ENCODE data around the gene CORO2B. TPM values are rescaled to one million over a fixed set of nuclear protein-coding genes. Genes with fewer than 3 reads are reported as not detected.

Gene CORO2B
- total and polyA plus RNA-seq, 8 donors = 3.0 to 27.7 (median 21.0) TPM

DNA sequence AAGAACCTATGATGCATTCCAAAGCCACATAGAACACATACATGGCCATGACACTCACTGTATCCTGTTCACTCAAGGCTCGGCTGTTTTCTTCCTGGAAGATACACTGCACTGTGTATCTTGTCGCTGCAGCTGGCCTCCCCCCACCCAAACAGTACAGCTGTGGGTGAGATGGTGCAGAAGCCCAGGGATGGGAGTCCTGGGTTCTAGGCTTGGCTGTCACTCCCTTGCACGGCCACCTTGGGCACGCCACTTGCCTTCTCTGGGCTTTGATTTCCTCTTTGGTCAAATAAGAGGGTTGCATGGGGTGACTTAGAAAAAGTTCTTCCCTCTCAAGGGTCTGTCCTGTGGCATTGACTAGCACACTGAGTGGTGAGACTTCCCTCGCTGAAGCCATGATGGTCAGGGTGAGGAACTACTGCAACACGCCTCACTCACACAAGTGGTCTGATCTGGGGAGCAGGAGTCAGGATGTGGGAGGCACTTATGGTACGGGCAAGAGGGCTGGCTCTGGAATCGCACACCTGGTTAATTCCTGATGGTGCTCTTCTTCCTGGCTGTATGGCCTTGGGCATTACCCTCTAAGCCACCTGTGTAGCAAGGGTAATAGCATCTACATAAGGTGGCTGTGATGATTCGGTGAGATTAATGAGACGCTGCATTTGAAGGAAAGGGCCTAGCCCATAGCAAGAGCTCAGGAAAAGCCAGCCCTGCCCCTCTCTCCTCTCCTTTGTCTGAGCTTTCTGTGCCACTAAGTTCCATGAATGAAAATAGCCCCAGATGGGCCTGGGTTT lies 197.9 kb downstream of the CORO2B start:
- Histone ChIP-seq H3K9me3 (no peaks in the 10 kb centered on the region), H3K27me3 (no peaks in the 10 kb centered on the region), H3K4me1 (peaks cover 0 to 24% of the 10 kb centered on the region in 2 donors), H3K27ac (peak overlapping the region; percentile 9 to 60), H3K4me3 (no peak overlapping the region), H3K36me3 (peaks cover 0 to 33% of the 10 kb centered on the region in 2 donors)
- ATAC-seq (no peak), DNase-seq (no peak)
- TF ChIP-seq, protein P1, sequence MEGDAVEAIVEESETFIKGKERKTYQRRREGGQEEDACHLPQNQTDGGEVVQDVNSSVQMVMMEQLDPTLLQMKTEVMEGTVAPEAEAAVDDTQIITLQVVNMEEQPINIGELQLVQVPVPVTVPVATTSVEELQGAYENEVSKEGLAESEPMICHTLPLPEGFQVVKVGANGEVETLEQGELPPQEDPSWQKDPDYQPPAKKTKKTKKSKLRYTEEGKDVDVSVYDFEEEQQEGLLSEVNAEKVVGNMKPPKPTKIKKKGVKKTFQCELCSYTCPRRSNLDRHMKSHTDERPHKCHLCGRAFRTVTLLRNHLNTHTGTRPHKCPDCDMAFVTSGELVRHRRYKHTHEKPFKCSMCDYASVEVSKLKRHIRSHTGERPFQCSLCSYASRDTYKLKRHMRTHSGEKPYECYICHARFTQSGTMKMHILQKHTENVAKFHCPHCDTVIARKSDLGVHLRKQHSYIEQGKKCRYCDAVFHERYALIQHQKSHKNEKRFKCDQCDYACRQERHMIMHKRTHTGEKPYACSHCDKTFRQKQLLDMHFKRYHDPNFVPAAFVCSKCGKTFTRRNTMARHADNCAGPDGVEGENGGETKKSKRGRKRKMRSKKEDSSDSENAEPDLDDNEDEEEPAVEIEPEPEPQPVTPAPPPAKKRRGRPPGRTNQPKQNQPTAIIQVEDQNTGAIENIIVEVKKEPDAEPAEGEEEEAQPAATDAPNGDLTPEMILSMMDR (IDR thresholded peaks at IDR 0.05) = no peak
- intact Hi-C loops (cut with DNase I) = loop anchor here in 1 of 2 donors (10.0 kb wide), 1 partner anchor 48 kb away; the partner anchor contains the start of gene ANP32A

Other genes starting within 250 kb of the CORO2B start
- 1 to 10 TPM; 2.1 to 7.3 TPM for gene ITGA11, start 146.8 kb upstream of the CORO2B start, total RNA-seq
- gene ITGA11, start 146.8 kb upstream of the CORO2B start, polyA plus RNA-seq (ENCODE audit: insufficient read length in 6 of 6) = 1 to 10 TPM; 1.1 to 2.1 (median 1.6) TPM
- gene ANP32A, start 241.9 kb downstream of the CORO2B start, total RNA-seq = 100 to 1,000 TPM; 111 to 127 TPM
- 100 to 1,000 TPM; 280 to 346 (median 303) TPM for gene ANP32A, start 241.9 kb downstream of the CORO2B start, polyA plus RNA-seq (ENCODE audit: insufficient read length in 6 of 6)